GM10266 (cell line): Measurements from ENCODE around the gene TMEM35B.
"Not testable (repeated sequence)": the region's sequence is repeated elsewhere in the genome, so short reads cannot be mapped to it uniquely, and the experiment has no call there.

Experiments
- DNase-seq: peaks from one replicate; pipeline ENCODE4 v3.0.0; 2012; ENCODE audit errors: extremely low spot score
- CTCF ChIP-seq: IDR thresholded peaks from 2 replicates; pipeline ENCODE4 v1.5.1; 2012; ENCODE audit warnings: mild to moderate bottlenecking, low read depth; ENCODE audit not compliant: control insufficient read depth, insufficient read depth; ENCODE audit errors: missing control alignments

The TMEM35B gene

GRCh38 chr1:35014486-35014885 lies 29.3 kb upstream of the TMEM35B start:
- DNase-seq = no peak
- no peak for TF ChIP-seq CTCF

- DNase-seq = no peak
- TF ChIP-seq CTCF = no peak
These were observed 20.6 kb upstream of the TMEM35B start for GRCh38 chr1:35005711-35006110.

GRCh38 chr1:35001743-35002142 lies 16.6 kb upstream of the TMEM35B start:
- TF ChIP-seq CTCF = no peak
- no peak for DNase-seq

DNA sequence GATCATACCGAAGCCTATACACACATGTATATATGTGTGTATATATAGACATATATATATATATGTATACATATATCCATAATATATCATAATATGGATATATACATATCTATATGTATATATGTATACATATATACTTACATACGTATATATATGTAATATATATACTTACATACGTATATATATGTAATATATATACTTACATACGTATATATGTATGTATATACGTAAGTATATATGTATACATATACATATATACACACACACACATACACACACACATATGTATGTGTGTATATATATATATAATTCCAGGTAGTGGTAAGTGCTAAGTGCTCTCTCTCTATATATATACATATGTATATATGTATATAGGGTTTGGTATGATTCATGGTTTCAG lies 9.7 kb upstream of the TMEM35B start:
- TF ChIP-seq CTCF = no peak
- no peak for DNase-seq

GRCh38 chr1:34988581-34988980 lies 3.4 kb upstream of the TMEM35B start:
- DNase-seq = no peak
- no peak for TF ChIP-seq CTCF

DNA sequence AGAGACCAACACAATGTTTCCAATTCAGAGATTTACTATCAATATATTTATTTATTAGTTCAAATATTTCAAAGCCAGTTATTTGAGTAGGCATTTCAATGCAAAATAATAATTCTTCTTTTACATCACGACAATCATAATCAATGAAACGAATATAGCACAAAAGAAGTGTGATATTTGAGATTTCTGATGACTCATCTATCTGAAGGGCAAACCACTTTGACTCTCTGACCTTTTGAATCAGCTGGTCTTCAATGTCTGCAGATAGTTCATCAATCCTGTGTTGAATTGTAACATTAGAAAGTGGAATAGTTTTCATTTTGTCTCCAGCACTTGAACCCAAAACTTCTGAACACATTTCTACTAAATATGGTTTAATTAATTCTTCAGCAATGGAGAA lies 3.0 kb upstream of the TMEM35B start:
- DNase-seq = no peak
- no peak for TF ChIP-seq CTCF

DNA sequence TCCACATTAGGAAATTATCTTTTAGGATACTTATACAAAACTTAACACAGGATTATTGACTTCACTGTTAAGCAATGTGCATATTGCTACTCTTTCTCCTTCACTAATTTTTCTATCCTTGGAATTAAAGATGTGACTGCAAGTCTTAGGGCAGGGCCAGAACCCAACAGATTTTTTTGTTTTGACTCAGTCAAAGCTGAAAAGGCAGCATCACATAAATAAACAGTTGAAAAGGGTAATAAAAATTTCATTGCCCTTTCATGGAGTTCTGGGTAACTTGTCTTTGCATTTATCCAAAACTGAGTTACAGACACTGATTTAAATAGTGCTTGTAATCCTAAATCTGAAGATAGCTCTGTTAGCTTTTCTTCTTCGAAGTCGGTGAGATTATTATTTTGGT lies 1.9 kb upstream of the TMEM35B start:
- TF ChIP-seq CTCF = no peak
- DNase-seq = no peak

GRCh38 chr1:34985609-34985904 lies 410 bp upstream of the TMEM35B start:
- not testable (repeated sequence) for DNase-seq
